ENCODE data around the gene GSTO2. TPM values are rescaled to one million over a fixed set of nuclear protein-coding genes. Genes with fewer than 3 reads are reported as not detected.

Gene GSTO2
- total RNA-seq, 1 donor from 2014 or later: 8.5 TPM

DNA sequence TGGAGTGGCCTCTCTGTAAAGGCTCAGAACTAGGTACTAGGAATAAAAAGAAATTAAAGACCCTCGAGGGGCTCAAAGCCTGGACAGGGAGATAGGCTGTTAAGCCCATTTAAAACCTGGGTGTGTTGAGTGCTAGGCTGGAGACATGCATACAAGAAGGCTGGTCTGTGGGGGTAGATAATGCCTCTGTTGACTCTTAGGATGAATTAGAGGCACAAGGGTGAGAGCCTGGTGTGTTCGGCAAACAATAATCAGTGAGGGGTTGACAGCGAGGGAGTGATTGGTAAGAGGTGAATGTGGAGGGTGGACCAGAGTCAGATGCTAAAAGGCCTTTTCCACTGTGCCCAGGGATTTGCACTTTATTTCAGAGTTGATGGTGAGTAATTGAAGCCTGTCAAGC, 12.7 kb downstream of the GSTO2 start:
- no peak for DNase-seq (ENCODE audit: low read depth)

GRCh38 chr10:104284846-104285245, 15.9 kb downstream of the GSTO2 start:
- DNase-seq (ENCODE audit: low read depth): no peak

DNA sequence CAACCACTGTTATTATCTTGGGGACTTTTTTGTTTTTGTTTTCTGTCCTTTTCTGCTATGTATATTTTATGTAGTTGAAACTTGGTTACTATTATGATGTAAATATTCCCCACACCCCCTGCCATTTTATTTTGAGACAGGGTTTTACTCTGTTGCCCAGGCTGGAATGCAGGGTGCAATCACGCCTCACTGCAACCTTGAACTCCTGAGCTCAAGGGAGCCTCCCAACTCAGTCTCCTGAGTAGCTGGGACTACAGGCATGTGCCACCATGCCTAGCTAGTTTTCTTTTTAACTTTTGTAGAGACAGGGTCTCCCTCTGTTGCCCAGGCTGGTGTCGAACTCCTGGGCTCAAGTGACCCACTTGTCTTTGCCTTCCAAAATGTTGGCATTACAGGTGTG, 18.0 kb downstream of the GSTO2 start:
- no peak for DNase-seq (ENCODE audit: low read depth)

- no peak for DNase-seq (ENCODE audit: low read depth)
These were observed 19.4 kb downstream of the GSTO2 start for GRCh38 chr10:104288355-104288754.

DNA sequence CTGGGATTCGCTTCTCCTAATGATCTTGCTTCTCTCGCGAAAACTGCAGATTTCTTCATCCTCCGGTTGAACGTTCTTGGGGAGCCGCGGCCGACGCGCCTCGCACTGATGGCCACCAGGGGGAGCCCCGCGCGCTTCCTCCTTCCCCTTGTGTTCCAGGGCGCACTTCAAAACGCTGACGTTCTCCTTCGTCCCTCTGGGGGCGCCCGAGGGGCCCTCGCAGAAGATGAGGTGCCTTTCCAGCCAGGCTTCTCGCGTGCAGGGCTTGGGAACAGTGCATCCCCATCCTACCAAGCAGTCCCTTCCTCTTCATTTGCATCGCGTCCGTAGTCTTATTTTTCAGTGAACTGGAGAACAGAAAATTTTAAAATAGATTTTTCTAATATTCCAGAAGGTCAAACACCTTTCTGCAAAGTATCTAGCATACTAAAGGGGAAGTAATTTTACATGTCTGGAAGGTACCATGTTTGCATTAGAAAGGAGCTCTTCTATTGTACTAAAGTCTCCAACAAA, 22.5 kb downstream of the GSTO2 start:
- peak; percentile 65 for DNase-seq (ENCODE audit: low read depth)

- DNase-seq (ENCODE audit: low read depth): peak; percentile 28
These were observed 24.0 kb downstream of the GSTO2 start for GRCh38 chr10:104293011-104293410.

DNA sequence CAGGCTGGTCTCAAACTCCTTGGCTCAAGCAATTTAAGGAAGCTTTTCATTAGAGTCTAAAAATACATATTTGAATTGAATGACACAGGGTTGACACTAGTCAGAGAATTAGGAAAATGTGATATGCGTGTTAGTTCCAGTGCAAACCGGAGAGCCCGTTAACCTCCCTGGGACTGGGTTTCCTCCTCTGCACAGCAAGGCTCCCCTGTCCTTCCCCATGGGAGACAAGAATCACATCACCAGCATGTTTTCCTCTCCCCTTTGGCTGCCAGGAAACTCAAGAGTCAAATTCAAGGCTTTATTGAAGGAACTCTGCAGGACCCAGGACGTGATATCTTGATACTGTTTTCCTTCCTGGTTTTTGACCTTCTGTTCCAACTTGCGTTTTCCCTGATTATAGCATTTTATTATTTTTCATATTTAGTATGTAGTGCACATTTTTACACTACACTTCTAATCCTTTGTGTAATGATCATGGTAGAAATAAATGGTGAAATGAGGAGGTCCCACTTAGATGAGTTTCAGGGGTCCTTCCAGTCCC, 24.9 kb downstream of the GSTO2 start:
- no peak for DNase-seq (ENCODE audit: low read depth)

GRCh38 chr10:104296687-104297436, 27.9 kb downstream of the GSTO2 start:
- no peak for DNase-seq (ENCODE audit: low read depth)

DNA sequence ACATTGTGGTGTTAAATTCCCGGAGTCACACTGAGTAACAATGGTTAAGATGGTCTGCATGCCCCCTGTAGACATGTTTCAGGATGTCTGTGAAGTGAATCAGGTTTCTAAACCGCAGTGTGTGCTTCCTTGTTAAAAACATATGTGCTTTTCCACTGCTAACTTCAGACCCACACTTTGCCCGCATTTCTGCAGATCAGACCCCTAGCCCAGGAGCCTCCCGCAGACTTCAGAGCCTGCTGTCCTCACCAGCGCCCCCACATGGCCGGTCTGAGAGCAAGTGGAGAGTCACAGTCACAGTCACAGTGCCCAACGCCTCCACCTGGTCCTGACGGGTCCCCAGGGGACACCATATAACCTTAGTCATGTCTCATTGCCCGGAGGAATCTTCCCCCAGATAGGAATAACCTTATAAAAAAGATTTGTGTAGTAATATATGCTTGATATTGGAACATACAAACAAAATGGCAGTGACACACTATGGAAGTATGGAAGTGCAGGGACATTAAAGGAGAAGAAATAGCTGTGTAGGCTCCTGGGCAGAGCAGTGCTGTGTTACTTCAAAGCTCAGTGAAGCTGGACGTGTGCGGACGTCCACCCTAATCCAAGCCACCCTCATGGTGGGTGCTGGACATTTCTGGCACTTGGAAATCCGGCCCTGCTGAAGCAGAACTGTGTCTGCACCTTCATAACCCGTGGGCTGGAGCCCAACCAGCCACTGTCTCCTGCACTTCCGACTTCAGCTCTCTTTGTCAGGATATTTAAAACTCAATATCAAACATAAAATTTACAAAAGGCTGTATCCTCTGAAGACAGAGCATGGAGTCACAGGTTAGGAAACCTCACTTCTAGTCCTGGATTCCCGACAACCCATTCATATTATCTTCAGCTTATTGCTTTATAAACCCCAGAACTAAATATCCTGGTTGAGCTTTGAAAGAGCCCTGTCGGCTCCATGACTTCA, 29.0 kb downstream of the GSTO2 start:
- DNase-seq (ENCODE audit: low read depth): no peak

DNA sequence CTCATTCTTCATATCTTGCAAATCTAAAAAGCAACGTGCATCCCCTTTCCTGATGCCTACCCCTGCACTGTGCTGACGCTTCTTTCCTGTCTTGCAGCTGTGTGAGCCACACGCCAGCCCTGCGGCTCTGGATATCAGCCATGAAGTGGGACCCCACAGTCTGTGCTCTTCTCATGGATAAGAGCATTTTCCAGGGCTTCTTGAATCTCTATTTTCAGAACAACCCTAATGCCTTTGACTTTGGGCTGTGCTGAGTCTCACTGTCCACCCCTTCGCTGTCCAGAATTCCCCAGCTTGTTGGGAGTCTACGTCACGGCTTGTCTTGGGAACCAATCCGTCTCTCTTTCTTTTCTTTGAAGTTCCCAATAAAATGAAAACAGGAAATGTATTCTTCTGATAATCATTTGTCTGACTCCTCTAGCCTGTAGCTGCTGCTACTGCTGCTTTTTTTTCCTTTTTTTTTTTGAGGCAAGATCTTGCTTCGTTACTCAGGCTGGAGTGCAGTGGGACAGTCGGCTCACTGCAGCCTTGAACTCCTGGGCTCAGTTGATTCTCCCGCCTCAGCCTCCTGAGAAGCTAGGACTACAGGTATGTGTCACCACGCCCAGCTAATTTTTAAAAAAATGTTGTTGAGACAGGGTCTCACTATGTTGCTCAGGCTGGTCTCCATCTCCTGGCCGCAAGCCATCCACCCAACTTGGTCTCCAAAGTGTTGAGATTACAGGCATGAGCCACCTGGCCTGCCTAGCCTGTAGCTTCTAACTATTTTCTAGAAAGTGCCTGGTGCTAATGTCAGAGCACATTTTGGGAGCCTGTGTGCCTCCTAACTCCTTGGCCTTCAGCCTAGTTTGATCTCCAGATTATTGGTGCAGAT, 30.3 kb downstream of the GSTO2 start:
- DNase-seq (ENCODE audit: low read depth): no peak

DNA sequence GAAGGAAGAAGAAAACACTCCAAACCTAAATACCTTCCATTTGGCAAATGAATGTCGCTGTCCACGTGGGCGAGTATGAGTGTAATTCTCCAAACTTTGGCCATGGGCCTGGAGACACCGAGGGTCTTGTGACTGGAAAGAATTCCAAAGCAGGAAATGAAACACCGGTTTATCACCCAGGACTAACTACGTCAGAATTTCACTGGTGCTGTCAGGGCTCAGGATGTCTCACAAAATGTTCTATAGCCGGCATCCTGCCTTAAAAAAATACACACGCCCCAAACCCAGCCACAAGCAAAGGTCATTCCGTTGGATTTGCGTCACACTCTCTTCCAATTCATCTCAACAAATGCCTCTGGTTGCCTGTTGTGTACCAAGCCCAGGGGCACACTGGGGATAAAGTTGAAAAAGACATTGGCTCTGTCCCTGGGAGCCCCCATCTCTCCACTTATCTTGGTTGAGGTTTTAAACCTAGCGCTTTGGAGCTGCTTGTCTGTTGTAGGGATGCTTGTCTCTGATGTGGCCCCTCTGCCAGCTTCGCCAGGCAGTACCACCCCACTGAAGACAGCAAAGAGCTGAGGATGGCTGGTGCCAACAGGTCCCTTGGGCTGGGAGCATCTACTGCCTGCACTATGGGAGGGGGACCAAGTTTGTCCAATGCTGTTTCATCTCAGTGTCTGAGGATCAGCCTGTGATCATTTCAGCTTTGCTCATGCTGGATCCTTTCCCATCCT, 31.2 kb downstream of the GSTO2 start:
- DNase-seq (ENCODE audit: low read depth): peak; percentile 74

GRCh38 chr10:104300736-104301292, 31.8 kb downstream of the GSTO2 start:
- peak; percentile 95 for DNase-seq (ENCODE audit: low read depth)

DNA sequence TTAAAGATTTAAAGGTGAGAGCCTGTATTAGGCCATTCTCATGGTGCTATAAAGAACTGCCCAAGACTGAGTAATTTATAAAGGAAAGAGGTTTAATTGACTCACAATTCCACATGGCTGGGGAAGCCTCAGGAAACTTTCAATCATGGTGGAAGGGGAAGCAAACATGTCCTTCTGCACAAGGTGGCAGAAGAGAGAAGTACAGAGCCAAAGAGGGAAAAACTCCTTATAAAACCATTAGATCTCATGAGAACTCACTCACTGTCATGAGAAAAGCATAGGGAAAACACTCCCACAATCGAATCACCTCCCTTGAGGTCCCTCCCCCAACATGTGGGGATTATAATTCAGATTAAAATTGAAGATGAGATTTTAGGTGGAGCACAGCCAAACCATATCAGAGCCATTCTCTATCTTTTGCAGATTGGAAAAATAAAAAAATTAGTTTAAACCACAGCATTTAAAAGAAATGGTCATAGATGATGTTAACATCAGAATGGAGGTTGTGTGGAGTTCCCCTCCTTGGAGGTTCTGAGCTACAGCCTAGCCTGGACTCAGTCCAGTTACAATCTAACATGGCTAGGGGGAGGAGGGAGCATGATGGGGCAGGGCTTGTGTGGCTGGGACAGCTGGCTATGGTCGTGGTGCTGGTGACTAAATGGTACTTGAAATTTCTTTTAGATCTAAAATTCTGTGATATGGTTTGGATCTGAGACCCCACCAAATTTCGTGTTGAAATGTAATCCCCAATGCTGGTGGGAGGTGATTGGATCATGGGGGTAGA, 33.1 kb downstream of the GSTO2 start:
- DNase-seq (ENCODE audit: low read depth): no peak

DNA sequence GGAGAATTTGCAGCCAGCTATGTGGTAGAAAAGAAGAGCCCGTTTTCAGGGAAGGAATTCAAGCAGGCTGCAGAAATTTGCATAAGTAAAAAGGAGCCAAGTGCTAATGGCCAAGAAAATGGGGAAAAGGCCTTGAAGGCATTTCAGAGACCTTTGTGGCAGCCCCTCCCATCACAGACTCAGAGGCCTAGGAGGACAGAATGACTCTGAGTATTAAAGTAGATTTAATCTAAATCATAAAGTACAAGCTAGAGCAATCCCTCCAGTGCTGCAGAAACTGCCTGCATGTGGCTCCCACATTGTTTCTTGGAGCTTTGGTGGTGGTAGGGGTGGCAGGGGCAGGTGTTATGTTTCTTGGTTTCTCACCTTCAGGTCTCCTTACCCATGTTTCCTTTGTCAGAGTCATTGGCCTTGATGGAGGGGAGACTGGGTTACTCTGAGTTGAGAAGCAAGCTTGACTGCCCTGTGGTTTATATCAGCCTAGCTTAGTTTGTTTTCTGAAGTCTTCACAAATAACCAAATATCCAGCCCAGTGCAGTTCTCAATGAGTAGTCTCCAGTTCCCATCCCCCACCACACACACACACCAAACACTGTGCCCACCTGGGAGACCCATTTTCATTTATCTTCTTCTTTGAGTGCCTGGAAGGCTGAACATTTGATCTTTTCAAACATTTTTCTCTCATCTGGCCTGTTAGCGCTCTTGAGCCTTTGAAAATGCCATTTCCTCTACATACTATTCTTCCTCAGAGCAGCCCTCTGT, 34.8 kb downstream of the GSTO2 start:
- DNase-seq (ENCODE audit: low read depth): no peak

DNA sequence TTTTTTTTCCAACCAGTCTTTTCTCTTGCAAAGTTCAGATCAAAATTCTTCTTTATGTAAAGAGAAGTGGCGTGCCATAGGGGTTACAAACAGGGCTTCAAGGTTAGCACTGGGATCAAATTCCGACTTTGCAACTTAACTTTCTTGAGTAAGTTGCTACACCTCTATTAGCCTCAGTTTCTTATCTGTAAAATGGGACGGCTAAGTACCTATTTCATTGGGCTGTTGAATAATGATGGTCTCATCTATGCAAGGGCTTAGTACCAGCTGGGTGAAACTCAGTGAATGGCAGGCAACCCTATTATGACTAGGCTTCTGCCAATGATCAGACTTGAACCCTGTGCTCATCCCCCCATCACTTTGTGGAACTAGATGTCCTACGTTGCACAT, 35.4 kb downstream of the GSTO2 start:
- DNase-seq (ENCODE audit: low read depth): no peak

DNA sequence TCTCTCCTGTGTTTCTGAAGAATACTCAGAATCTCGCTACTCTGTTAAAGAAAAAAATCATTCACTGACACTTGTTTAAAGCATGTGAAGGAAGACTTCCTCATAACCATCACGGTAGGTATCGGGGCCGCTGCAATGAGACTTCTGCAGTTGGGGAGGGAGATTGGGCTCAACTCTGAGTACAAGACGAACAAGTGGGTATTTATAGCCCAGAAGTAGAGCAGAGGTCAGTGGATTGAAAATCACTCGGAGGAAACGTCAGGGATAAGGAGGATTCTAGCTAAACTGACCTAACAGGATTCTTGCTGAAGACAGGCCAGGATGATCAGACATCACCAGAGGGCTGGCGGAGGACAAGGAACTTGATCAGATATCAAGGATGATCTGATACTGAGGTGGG, 35.9 kb downstream of the GSTO2 start:
- DNase-seq (ENCODE audit: low read depth): no peak

GRCh38 chr10:104306897-104307296, 37.9 kb downstream of the GSTO2 start:
- DNase-seq (ENCODE audit: low read depth): no peak

- no peak for DNase-seq (ENCODE audit: low read depth)
These were observed 38.8 kb downstream of the GSTO2 start for GRCh38 chr10:104307576-104308438.
